Fibroblast of mammary gland (primary cell): ENCODE measurements around the gene TSPAN32.

Source experiments
- DNase-seq: peaks from one replicate; pipeline ENCODE4 v3.0.0-alpha.2; 2010; ENCODE audit warnings: low read depth
- H3K4me3 ChIP-seq: 2 replicates; pipeline ENCODE4 v1.5.1; 2011; ENCODE audit warnings: low read depth, mild to moderate bottlenecking, low read length, moderate library complexity; ENCODE audit not compliant: control insufficient read depth
- CTCF ChIP-seq: conservative IDR thresholded peaks from 2 replicates; pipeline ENCODE4 v1.5.1; 2011; ENCODE audit warnings: low read depth, low read length, inconsistent platforms; ENCODE audit not compliant: control insufficient read depth, insufficient read depth

The TSPAN32 gene

DNA sequence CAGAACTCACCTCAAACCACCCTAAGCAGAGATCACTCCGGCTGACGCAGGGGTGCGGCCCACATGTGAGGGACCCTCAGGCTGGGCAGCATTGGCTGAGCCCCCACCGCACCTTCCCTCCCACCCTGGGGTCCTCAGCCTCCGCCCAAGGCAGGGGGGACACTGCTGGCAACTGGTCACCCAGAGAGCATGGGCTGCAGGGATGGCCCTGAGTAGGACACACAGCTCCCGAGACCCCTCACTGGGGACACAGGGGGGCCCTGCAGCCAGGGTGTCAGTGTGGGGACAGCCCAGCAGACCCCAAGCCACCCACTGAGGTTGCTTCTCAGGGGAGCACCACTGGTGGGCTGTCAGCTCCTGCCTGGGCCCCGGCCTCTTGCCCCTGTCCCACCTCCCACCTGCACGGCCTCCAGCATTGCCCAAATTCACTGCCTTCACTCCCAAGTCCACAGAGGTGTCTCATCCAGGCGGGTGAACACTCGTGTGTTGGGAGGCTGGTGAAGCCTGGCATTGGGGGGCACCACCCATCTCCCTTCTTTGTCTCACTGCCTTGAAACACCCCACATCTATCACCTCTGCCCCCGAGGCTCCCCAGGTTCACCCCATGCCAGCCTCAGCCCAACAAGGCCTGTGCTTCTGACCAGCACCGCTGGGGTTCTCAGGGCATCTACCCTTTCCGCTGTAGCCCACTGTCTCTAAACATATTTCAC is 4.7 kb upstream of the TSPAN32 start:
- DNase-seq = no peak
- TF ChIP-seq CTCF = no peak
- H3K4me3 ChIP-seq = no peak overlapping the region

DNA sequence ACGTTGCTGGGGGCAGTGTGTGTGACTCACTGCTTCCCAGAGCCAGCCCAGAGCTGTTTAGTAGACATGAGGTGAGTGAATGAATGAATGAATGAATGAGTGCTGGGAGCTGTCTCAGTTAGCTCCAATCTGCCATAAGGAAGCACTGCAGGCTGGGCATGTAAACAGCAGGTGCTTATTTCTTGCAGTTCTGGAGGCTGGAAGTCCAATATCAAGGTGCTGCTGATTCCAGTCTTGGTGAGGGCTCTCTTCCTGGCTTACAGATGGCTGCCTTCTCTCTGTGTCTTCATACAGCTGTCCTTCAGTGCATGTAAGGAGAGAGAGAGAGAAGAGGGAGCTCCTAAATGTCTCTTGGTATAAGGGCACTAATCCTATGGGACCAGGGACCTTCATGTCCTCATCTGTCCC is 4.2 kb upstream of the TSPAN32 start:
- TF ChIP-seq CTCF = no peak
- no peak overlapping the region for H3K4me3 ChIP-seq
- DNase-seq = no peak

DNA sequence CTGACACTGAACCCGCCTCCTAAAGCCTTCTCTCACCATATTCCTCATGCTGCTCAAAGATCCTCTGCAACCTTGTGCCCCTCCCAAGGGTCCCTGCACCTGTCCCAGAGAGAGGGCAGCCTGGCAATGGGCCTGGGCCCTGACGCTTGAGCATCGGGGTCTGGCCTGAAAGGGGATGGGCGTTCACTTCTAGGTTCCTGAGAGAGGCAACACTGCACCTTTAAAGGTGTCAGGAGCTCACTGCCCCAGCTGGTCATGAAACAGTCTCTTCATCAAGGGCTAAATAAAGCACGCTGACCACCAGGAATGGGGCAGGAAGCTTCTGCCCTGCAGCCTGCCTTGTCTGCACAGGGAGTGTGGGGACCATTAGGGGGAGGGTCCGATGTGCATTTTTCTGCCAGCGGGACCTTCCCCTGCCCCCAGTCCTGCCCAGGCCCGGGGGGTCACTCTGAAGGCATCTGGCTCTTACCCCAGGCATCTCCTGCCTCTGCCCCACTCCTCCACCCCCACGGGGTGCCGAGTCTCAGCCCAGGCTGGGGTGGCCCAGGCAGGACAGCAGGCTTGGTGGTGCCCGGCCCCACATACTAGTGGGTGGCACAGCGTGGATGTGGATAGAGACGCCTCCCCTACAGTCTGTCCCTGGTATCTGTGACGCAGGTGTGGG is 3.5 kb upstream of the TSPAN32 start:
- no peak for DNase-seq
- no peak overlapping the region for H3K4me3 ChIP-seq
- no peak for TF ChIP-seq CTCF

DNA sequence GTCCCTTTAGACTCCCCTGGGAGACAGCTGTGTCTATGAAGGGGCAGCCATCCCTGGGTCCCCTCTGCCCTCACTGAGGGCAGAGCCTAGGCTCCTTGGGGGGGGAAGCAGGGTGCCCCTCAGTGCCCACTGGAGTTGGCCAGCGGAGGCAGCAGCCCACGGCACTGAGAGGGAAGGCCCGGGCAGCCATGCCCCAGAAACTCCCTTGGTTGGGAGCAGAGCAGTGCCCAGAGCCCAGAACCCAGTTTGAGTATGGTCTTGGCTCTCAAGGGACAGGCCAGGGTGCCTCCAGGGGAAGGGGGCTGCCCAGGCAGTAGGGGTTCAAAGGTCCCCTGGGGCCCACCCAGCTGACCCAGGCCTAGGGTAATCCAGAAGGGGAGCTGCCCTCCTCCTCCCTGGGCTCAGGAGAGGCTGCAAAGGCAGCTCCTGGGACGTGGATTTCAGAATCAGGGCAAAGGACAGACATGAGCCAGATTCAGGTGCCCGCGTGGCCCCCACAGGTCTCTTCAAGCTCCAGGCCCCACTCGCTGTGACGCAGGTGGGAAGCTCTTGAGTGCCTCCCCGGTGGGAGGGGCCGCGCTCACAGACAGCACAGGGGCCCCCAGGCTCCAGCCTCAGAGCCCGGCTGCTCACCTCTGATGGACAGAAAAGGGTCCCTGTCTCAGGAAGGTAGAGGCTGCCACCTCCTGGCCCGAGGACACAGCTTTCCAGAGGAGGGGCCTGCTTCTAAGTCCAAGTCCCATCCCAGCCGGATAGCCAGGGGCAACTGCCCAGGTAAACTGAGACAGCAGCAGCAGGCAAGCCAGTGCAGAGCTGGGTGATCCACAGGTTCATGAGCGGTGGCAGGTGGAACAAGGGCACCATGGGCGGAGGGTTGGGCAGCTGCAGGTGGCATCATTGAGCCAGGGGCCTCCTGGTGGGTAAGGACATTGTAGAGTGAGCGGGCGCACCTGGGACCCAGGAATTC is 2.7 kb upstream of the TSPAN32 start:
- no peak for TF ChIP-seq CTCF
- H3K4me3 ChIP-seq = no peak overlapping the region
- DNase-seq = no peak

GRCh38 chr11:2299773-2300172 is 2.0 kb upstream of the TSPAN32 start:
- TF ChIP-seq CTCF = no peak
- H3K4me3 ChIP-seq = no peak overlapping the region
- no peak for DNase-seq

- DNase-seq = no peak
- H3K4me3 ChIP-seq = no peak overlapping the region
- no peak for TF ChIP-seq CTCF
Measured at GRCh38 chr11:2300290-2300935, 1.4 kb upstream of the TSPAN32 start.
